ENCODE measurements around the gene DNAJC5.

DNAJC5 gene

GRCh38 chr20:63886921-63887320 is 8.0 kb upstream of the DNAJC5 start:
- no peak for TF ChIP-seq CTCF (IDR thresholded peaks at IDR 0.05; ENCODE audit: control insufficient read depth, extremely low read depth, insufficient read depth)
- no peak for DNase-seq (ENCODE audit: low read depth)
- no peak overlapping the region for H3K4me3 ChIP-seq (ENCODE audit: low read depth, low read length)

GRCh38 chr20:63889241-63890200 is 5.4 kb upstream of the DNAJC5 start:
- peak; percentile 49 for DNase-seq (ENCODE audit: low read depth)
- no peak for TF ChIP-seq CTCF (IDR thresholded peaks at IDR 0.05; ENCODE audit: control insufficient read depth, extremely low read depth, insufficient read depth)
- no peak overlapping the region for H3K4me3 ChIP-seq (ENCODE audit: low read depth, low read length)

- no peak for DNase-seq (ENCODE audit: low read depth)
- TF ChIP-seq CTCF (IDR thresholded peaks at IDR 0.05; ENCODE audit: control insufficient read depth, extremely low read depth, insufficient read depth) = no peak
- H3K4me3 ChIP-seq (ENCODE audit: low read depth, low read length) = no peak overlapping the region
These were observed 4.7 kb upstream of the DNAJC5 start for GRCh38 chr20:63890201-63890576.

DNA sequence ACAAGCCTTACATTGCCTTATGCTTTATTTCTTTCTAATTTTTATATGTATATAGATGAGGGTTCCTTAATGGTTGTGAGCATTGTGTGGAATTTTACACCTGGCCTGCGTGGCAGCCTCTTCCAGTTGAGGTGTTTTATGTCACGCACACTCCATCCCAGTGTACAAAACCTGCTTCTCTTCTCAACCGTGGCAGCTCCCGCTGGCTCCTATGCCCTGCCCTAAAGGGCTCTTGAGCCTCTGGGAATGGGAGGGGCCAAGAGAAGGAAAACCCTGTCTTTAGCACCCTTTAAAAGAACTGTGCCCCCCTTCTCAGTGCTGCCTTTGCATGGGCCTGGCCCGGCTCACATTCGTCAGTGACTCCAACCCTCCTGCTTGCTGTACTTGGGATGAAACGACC is 4.3 kb upstream of the DNAJC5 start:
- H3K4me3 ChIP-seq (ENCODE audit: low read depth, low read length) = no peak overlapping the region
- no peak for DNase-seq (ENCODE audit: low read depth)
- no peak for TF ChIP-seq CTCF (IDR thresholded peaks at IDR 0.05; ENCODE audit: control insufficient read depth, extremely low read depth, insufficient read depth)

DNA sequence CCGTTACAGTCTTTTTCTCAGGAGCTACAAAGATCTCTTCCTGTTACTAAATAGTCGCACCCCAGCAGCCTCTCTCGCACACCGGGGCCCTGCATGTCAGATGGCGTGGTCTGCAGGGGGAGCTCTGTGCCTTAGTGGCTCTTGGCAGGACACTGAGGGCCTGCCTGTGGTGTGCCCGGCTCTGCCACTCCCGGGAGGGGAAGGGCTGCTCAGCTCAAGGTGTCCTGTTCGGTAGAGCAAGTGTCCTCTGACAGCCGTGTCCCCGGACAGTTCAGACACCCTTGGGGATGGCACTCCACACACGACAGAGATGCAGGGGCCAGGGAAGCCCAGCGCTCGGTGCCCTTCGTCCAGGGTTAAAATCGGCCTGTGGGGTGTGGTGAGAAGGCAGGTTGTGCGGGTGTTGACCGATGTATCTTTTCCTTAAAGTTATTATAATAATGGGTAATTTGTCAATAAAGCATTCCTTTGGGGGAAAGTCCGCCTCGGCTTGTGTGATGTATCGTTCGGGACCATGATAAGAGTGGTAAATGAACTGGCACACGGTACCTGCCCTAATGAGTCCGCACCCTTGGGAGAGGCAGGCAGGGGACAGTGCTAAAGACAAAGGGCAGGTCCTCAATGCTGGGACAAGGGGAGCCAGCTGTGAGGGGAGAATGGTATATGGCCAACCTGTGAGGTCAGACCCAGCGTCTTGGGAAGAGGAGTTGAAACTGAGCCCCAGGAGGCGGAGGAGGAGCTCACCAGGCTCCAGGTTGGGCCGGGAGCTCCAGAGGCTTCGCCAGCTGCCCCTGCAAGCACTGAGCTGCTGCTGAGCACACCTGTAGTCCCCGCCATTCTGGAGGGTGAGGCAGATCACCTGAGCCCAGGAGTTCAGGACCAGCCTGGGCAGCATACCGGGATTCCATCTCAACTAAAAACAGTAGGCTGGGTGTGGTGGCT is 3.6 kb upstream of the DNAJC5 start:
- no peak overlapping the region for H3K4me3 ChIP-seq (ENCODE audit: low read depth, low read length)
- no peak for DNase-seq (ENCODE audit: low read depth)
- TF ChIP-seq CTCF (IDR thresholded peaks at IDR 0.05; ENCODE audit: control insufficient read depth, extremely low read depth, insufficient read depth) = 0 out of 2 replicates have a peak, but pooled peaks have one; percentile 10

DNA sequence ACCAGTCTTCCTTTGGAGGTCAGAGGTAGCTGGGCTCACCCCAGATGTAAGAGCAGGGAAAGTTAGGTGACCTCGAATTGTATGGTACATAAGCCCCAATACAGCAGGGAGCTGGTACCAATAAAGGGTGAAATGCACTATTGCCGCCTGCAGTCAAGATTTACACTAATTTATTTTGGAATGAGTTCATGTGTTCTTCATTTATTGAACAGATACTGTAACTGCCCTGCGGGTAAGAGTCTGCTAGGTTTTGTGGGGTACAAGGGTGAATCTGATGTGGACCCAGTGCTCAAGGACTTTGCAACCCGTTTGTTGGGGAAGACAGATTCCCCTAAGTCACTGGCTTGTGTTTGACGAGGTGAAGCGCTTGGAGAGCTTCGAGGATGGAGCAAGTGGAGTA is 2.5 kb upstream of the DNAJC5 start:
- TF ChIP-seq CTCF (IDR thresholded peaks at IDR 0.05; ENCODE audit: control insufficient read depth, extremely low read depth, insufficient read depth) = no peak
- H3K4me3 ChIP-seq (ENCODE audit: low read depth, low read length) = no peak overlapping the region
- DNase-seq (ENCODE audit: low read depth) = no peak
